ENCODE results near the gene JPH2. TPM values are rescaled to one million over a fixed set of nuclear protein-coding genes. Genes with fewer than 3 reads are reported as not detected.
"Not testable (repeated sequence)": the region's sequence is repeated elsewhere in the genome, so short reads cannot be mapped to it uniquely, and the experiment has no call there.

The JPH2 gene
- 2.0 and 2.9 TPM in 2 replicates for total RNA-seq

- peak within 1 kb of the TSS; percentile 60 for H3K4me3 ChIP-seq (ENCODE audit: low read depth, low read length)
- no peak for TF ChIP-seq CTCF (conservative IDR thresholded peaks at IDR 0.05; ENCODE audit: low read depth, low read length)
- DNase-seq (ENCODE audit: low read depth) = peak; percentile 52
Observed at GRCh38 chr20:44187054-44187771, at the start of gene JPH2. JPH2 (minus strand) TSS chr20:44187188; CDS start chr20:44186705, 483 bp downstream.

DNA sequence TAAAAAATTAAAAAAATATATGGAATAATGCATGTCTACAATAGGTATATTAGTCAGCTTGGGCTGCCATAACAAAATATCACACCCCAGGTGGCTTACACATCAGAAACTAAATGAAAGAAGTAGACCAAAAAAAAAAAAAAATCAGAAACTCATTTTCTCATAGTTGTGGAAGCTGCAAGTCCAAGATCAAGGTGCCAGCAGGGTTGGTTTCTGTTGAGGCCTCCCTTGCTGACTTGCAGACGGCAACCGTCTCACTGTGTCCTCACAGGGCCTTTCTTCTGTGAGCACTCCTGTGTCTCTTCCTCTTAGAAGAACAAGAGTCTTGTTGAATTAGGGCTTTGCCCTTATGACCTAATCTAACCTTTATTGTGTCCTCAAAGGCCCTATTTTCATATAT, 48.7 kb upstream of the JPH2 start:
- no peak for TF ChIP-seq CTCF (conservative IDR thresholded peaks at IDR 0.05; ENCODE audit: low read depth, low read length)
- H3K4me3 ChIP-seq (ENCODE audit: low read depth, low read length) = no peak overlapping the region
- no peak for DNase-seq (ENCODE audit: low read depth)

GRCh38 chr20:44234566-44235317, 47.8 kb upstream of the JPH2 start:
- TF ChIP-seq CTCF (conservative IDR thresholded peaks at IDR 0.05; ENCODE audit: low read depth, low read length) = no peak
- no peak overlapping the region for H3K4me3 ChIP-seq (ENCODE audit: low read depth, low read length)
- no peak for DNase-seq (ENCODE audit: low read depth)

GRCh38 chr20:44233436-44234016, 46.5 kb upstream of the JPH2 start:
- no peak for TF ChIP-seq CTCF (conservative IDR thresholded peaks at IDR 0.05; ENCODE audit: low read depth, low read length)
- DNase-seq (ENCODE audit: low read depth) = no peak

GRCh38 chr20:44232469-44232856, 45.5 kb upstream of the JPH2 start:
- not testable (repeated sequence) for DNase-seq (ENCODE audit: low read depth); H3K4me3 ChIP-seq (ENCODE audit: low read depth, low read length)

More at GRCh38 chr20:44233436-44234016, 46.5 kb upstream of the JPH2 start:
- no peak overlapping the region for H3K4me3 ChIP-seq (ENCODE audit: low read depth, low read length)

DNA sequence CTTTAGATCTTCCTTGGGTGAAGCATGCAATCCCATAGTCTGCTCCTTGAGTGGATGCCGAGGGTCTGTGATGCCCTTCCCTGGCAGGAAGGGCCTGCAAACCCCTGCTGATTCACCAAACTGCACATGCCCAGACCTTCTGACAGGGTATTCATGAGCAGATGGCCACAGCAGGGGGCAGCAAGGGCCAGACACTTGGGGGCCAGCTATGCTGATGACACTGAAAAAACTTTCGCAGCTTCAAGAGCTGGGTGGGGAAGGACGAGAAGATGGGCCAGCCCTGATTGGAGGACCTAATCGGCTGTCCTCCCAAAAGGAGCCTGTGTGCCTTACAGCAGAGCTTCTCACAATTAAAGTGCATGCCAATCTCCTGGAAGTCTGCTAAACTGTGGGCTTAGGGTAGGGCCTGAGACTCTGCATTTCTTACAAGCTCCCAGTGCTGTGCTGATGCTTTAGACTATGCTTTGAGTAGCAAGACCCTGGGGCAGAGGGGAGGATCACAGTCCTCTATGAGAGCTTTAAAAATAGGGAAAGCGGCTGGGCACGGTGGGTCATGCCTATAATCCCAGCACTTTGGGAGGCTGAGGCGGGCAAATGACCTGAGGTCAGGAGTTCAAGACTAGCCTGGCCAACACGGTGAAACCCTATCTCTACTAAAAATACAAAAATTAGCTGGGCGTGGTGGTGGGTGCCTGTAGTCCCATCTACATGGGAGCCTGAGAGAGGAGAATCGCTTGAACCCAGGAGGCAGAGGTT, 44.9 kb upstream of the JPH2 start:
- TF ChIP-seq CTCF (conservative IDR thresholded peaks at IDR 0.05; ENCODE audit: low read depth, low read length) = no peak
- no peak for DNase-seq (ENCODE audit: low read depth)
- H3K4me3 ChIP-seq (ENCODE audit: low read depth, low read length) = no peak overlapping the region

GRCh38 chr20:44231193-44231592, 44.2 kb upstream of the JPH2 start:
- no peak for TF ChIP-seq CTCF (conservative IDR thresholded peaks at IDR 0.05; ENCODE audit: low read depth, low read length)
- no peak for DNase-seq (ENCODE audit: low read depth)
- H3K4me3 ChIP-seq (ENCODE audit: low read depth, low read length) = no peak overlapping the region
